GM18951 (cell line): ENCODE measurements around the gene DMGDH.

Experiments
- POLR2A ChIP-seq: IDR thresholded peaks from 4 replicates; pipeline ENCODE4 v1.6.1; 2011; ENCODE audit warnings: mild to moderate bottlenecking; ENCODE audit not compliant: insufficient read length, insufficient read depth; ENCODE audit errors: extremely low read depth
- in situ Hi-C: fragments of 300-500 bp; cut with MboI; formaldehyde crosslinking; loops from one replicate; pipeline ENCODE4 v1.12.0; 2022; ENCODE audit warnings: low sequenced_read_pairs, mixed read lengths, inconsistent platforms; ENCODE audit not compliant: unreplicated experiment

DMGDH gene

DNA sequence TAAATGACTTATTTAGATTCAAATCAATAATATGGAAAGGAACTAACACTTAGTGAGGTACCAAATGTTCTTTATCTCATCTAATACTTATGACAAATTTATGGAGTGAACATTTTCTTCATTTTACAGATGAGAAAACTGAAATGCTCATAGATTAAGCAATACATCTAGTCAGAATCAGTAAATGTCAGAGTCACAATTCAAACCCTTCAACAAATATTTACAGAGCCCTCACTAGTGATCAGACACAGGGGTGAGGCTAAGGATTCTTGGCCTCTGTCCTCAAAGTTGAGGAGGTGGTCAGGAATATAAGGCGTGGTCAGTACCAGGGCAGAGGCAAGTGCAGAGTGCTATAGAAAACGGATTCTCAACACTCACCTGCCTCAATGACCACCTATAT is 54.8 kb downstream of the DMGDH start:
- no peak for TF ChIP-seq POLR2A
- in situ Hi-C loops, result loop anchor here (25.0 kb wide), 1 partner anchor 448 kb away; no protein-coding TSS in a partner anchor

DNA sequence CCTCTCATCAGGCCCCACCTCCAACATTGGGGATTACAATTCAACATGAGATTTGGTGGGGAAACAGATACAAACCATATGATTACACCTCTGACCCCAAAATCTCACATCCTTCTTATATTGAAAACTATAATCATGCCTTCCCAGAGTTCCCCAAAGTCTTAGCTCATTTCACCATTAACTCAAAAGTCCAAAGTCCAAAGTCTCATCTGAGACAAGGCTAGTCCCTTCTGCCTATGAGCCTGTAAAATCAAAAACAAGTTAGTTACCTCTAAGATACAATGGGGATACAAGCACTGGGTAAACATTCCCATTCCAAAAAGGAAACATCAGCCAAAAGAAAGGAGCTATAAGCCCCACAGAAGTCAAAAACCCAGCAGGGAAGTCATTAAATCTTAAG is 57.6 kb downstream of the DMGDH start:
- in situ Hi-C loops, result loop anchor here (25.0 kb wide), 1 partner anchor 450 kb away; no protein-coding TSS in a partner anchor
- TF ChIP-seq POLR2A, result no peak

DNA sequence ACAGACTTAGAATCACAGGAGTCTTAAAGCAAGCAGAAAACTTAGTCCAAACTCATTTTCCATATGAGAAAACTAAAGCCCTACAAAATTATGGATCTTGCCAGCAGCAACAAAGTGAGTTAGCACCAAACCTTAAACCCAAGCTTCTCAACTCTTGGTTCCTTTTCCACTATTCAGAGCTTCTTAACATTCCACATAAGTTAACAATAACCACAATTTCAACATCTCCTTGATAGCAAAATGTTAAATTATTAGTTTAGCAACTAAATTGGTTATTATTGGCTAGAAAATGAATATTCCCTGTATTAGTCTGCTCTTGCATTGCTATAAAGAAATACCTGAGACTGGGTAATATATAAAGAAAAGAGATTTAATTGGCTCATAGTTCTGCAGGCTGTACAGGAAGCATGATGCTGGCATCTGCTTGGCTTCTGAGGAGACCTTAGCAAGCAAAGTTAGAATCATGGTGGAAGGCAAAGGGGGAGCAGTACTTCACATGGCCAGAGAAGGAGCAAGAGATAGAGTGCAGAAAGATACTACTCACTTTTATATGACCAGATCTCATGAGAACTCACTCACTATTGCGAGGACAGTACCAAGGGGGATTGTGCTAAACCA is 58.1 kb downstream of the DMGDH start:
- in situ Hi-C loops, result loop anchor here (25.0 kb wide), 1 partner anchor 451 kb away; no protein-coding TSS in a partner anchor
- TF ChIP-seq POLR2A, result no peak

DNA sequence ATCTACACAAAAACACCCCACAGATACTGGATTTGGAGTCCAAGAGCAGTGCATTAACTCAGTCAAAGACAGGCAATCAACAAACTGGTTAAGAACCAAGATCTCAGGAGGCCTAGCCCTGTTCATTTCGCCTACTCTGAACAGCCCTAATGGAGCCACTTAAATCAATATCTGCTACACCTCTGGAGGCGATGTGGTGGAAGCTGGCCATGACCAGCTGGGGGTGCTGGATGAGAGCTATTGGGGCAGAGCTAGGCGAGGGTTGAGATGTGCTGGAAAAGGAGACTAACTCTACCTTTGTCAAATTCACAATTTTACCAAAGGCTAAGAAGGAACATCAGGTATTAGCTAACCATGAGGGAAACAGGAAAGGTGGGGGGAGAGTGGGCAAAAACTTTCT is 61.1 kb downstream of the DMGDH start:
- no peak for TF ChIP-seq POLR2A
- in situ Hi-C loops, result loop anchor here (25.0 kb wide), 1 partner anchor 454 kb away; no protein-coding TSS in a partner anchor

DNA sequence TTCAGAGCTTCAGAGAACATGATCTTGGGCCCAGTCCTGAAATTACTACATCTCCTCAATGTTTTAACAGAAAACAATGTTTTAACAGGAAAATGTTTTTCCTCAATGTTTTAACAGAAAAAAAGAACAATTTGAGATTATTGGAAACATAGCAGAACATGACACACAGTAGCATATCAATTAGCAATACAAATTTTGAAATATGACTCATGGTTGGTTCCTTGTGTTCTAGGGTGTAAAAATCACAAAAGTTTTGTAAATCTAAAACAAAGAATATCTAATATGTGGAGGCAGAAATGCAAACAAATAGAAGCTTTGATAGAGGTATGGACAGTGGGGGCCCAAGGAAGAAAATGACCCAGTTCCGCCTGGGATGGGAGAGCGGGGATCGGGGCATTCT is 61.6 kb downstream of the DMGDH start:
- in situ Hi-C loops, result loop anchor here (25.0 kb wide), 1 partner anchor 454 kb away; no protein-coding TSS in a partner anchor
- TF ChIP-seq POLR2A, result no peak

DNA sequence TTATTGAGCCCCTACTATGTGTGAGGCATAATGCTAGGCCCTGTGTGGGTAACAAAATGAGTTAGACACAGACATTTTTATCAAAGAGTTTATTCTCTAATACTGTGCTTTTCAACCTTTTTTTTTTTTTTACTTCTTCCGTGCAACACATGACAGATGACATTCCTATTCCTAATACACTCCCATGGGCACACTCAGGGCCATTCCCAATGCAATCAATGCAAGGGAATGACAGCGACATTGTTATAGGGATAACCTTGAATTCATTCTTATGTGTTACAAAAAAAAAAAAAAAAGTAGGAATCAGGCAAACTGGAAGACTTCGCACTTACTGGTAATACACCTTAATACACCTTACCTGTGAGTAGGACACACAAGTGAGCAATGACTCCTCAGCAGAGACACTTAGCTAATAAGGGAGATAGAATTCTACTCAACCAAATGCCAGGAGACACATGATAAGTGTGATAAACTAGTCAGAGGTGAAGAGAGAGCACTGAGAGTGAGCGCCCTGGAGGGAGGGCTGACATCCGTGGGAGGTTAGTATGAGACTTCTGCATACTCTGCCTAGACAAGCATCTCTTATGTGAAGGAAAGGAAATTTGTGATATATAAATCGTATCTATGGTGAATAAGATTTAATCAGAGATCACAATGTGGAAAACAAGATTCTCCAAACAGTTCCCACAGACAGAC is 63.4 kb downstream of the DMGDH start:
- no peak for TF ChIP-seq POLR2A
- in situ Hi-C loops, result loop anchor here (25.0 kb wide), 1 partner anchor 456 kb away; no protein-coding TSS in a partner anchor

DNA sequence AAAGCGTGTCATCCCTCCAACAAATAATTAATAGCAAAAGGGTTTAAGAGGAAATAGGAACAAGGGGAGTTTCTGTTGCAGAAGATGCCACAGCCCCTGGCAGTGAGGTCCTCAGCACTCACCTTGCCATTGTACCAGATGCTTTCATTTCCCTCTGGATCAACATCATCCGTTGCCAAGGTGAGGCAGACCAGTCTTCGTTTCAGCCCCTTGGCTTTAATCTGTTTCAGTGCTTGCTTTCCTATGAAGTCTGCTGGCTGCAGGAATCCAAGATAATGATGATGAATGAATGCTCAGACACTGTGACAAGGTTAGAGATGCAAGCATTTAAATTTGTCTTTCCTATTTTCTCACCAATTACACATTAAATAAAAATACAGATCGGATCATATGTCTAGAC is 64.3 kb downstream of the DMGDH start:
- in situ Hi-C loops, result loop anchor here (25.0 kb wide), 1 partner anchor 457 kb away; no protein-coding TSS in a partner anchor
- TF ChIP-seq POLR2A, result no peak

DNA sequence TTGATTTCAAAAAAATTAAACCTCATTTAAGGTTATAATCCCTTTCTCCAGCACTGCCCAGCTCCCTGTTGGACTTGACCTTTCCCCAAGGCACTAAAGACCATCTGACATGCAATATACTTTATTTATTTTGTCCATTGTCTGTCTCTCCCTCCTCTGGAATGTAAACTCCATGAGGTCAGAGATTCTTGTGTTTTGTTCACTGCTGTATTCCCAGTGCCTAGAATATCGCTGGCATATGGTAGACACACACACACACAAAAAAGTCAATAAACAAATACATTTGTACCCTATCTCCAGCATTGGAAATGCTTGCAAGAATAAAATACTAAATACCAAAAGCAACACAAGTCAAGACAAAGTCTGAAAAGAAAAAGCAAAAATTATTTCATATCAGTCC is 67.1 kb downstream of the DMGDH start:
- no peak for TF ChIP-seq POLR2A
- in situ Hi-C loops, result loop anchor here (25.0 kb wide), 1 partner anchor 460 kb away; no protein-coding TSS in a partner anchor

DNA sequence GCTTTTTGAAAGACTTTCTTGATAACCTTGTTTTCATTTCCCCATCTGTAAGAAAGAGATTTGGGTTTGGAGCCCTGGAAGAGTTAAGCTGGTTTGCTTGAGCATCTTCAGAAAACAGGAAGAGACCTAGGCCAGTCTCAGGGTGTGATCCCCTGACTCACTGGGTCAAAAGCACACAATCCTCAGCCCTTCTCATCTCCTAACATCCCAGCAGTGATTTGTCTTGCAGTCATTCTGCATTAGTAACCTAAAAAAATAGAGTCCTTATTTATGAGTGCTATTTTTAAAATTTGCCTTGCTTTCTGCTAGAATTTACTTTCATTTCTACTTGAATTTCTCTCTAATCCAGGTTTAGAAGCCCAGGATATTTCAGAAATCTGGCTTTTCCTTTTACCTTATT is 68.0 kb downstream of the DMGDH start:
- in situ Hi-C loops, result loop anchor here (25.0 kb wide), 1 partner anchor 461 kb away; no protein-coding TSS in a partner anchor
- TF ChIP-seq POLR2A, result no peak

DNA sequence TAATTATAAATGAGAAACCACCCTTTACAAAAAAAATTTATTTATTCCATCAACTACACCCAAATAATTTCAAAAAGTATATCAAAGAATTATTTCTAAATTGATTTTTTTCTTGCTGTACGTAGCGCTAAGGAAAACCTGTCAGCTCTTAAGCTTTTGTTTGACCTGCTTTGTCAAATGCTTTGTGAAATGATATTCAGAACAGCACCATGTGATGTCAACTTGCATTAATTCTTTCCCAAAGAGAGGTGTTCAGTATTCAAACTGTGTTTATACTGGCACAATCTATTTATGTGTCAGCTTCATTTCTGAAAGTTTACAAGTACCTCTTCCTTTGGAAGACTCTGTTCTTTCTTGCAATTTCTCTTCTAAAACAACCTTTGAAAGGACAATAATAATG is 72.4 kb downstream of the DMGDH start:
- in situ Hi-C loops, result no loop called here
- no peak for TF ChIP-seq POLR2A

DNA sequence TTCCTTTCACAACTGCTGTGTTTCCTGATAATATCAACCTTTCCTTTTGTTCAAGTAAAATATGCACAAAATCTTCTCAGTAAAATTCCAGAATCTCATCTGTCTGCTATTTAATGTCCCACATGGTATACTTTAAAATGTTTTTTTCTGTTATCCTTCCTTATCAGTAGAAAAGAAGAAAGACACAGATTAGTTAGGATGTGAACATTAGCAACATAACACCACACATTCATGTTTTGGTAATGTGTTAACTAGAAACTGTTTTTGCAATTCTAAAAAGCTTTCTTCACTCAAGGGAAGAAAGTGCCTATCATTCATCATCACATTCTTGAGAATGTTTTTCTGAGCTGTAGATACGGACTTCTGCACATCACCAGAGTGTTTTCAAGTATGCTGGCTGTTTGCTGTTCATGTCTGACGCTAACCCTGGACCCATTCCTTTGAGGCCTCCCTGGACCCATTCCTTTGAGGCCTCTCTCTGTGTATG is 73.9 kb downstream of the DMGDH start:
- in situ Hi-C loops, result no loop called here

DNA sequence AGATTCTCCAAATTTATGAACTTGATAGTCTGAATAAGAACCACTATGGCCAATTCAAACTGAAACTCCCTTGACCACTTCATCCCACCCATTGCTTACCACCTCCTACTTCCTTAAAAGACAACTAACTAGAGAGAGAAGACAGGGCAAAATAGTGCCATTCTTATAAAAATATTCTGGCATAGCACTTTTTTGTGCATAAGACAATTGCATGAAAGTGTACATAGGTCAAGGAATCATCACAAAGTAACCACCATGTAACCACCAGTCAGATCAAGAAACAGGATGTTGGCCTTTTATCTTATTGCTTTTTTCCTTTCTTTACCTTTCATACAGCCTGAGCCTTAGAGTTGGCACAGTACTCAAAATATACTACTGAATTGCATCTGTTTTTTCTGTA is 76.3 kb downstream of the DMGDH start:
- no peak for TF ChIP-seq POLR2A
- in situ Hi-C loops, result no loop called here

More for the DNA sequence above, 73.9 kb downstream of the DMGDH start:
- TF ChIP-seq POLR2A, result no peak

DNA sequence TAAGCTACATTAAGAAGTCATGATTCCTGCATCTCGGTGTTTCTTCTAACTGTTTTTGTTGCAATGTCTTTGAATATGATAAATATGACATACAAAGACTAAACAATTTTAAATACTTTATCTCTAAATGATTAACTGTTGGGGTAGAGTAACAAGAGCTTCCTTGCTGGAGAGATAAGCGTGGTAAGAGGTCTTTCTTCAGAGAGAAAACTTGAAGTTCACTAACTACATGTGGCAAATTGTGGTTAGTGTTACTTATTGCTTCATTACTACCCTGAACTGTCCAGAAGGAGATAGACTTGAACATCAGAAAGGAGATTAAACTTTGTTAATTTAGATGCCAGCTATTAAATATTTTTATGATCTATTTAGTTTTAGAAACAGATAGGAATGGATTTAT is 77.3 kb downstream of the DMGDH start:
- no peak for TF ChIP-seq POLR2A
- in situ Hi-C loops, result no loop called here

DNA sequence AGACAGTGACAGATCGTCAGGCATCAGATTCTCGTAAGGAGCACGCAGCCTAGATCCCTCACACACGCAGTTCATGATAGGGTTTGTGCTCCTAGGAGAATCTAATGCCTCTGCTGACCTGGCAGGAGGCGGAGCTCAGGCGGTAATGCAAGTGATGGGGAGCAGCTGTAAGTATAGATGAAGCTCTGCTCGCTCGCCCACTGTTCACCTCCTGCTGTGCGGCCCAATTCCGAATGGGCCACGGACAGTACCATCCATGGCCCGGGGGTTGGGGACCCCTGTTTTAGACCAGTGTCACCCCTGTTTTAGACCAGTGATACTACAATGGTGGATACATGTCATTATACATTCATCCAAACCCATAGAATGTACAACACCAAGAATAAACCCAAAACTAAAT is 80.4 kb downstream of the DMGDH start:
- in situ Hi-C loops, result no loop called here
- TF ChIP-seq POLR2A, result no peak
